ENCODE data around the gene ZBTB6.
"Not testable (repeated sequence)": the region's sequence is repeated elsewhere in the genome, so short reads cannot be mapped to it uniquely, and the experiment has no call there.

ZBTB6 gene

GRCh38 chr9:122922713-122923112, 9.6 kb upstream of the ZBTB6 start:
- no peak for DNase-seq

- no peak for DNase-seq
Observed at GRCh38 chr9:122918310-122918709, 5.2 kb upstream of the ZBTB6 start.

- DNase-seq: no peak
Observed at GRCh38 chr9:122912671-122912963, 506 bp downstream of the ZBTB6 start.

- DNase-seq: not testable (repeated sequence)
Observed at GRCh38 chr9:122906122-122906521, 7.0 kb downstream of the ZBTB6 start.

- peak; percentile 81 for DNase-seq
Observed at GRCh38 chr9:122904823-122905710, 8.1 kb downstream of the ZBTB6 start, which contains the start of gene RC3H2. RC3H2 (minus strand) TSS chr9:122905359; CDS start chr9:122897509, 7,850 bp downstream.

GRCh38 chr9:122904466-122904822, 8.7 kb downstream of the ZBTB6 start:
- DNase-seq: no peak

- DNase-seq: no peak
Observed at GRCh38 chr9:122900791-122901190, 12.3 kb downstream of the ZBTB6 start.

- DNase-seq: no peak
Observed at GRCh38 chr9:122897969-122898368, 15.2 kb downstream of the ZBTB6 start.

- no peak for DNase-seq
Observed at GRCh38 chr9:122888480-122888879, 24.6 kb downstream of the ZBTB6 start.

GRCh38 chr9:122883125-122883524, 30.0 kb downstream of the ZBTB6 start:
- DNase-seq: no peak

GRCh38 chr9:122879443-122879842, 33.7 kb downstream of the ZBTB6 start:
- no peak for DNase-seq

- DNase-seq: no peak
Observed at GRCh38 chr9:122875523-122875922, 37.6 kb downstream of the ZBTB6 start.

GRCh38 chr9:122867276-122867675, 45.8 kb downstream of the ZBTB6 start:
- not testable (repeated sequence) for DNase-seq

GRCh38 chr9:122866079-122866478, 47.0 kb downstream of the ZBTB6 start:
- DNase-seq: no peak

- no peak for DNase-seq
Observed at GRCh38 chr9:122865300-122865699, 47.8 kb downstream of the ZBTB6 start.

- no peak for DNase-seq
Observed at GRCh38 chr9:122863407-122863806, 49.7 kb downstream of the ZBTB6 start.

- DNase-seq: no peak
Observed at GRCh38 chr9:122860319-122861142, 52.6 kb downstream of the ZBTB6 start.
